ENCODE data around the gene TRAPPC1. TPM values are rescaled to one million over a fixed set of nuclear protein-coding genes. Genes with fewer than 3 reads are reported as not detected.

Gene TRAPPC1
- total and polyA plus RNA-seq, 2 of the 8 experiments (the other 6 are each of a cell fraction or from before 2014, with no cell fraction given): 114 to 170 TPM

DNA sequence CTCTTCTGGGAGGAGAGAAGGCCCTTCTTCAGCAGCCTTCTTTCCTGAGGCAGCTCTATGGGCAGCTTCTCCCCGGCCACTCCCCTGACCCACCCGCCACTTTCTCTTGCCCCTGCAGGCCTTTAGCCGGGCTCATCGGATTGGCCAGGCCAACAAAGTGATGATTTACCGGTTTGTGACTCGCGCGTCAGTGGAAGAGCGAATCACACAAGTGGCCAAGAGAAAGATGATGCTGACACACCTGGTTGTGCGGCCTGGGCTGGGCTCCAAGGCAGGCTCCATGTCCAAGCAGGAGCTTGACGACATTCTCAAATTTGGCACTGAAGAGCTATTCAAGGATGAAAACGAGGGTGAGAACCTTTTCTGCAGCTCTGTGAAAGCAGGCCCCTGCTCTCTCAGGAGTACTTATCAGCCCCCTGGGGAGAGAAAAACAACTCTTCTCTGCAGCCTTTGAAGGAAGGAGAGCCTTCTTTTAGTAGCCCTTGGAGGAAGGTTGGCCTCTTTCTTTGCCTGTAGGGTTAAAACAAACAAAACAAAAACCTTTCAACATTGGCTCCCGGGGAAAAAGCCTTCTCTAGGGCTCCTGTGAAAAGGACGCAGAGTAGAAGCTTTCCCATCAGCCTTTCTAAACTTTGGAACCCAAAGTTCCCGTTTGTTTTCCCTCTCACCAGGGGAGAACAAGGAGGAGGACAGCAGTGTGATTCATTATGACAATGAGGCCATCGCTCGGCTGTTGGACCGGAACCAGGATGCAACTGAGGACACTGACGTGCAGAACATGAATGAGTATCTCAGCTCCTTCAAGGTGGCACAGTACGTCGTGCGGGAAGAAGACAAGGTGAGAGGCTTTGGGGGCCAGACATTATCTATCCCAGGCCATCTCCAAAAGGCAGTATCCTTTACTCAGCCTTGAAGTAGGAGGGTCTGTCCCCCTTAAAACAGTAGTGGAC is 28.3 kb downstream of the TRAPPC1 start (continued):
- TF ChIP-seq GTF2F1 (IDR thresholded peaks at IDR 0.05; ENCODE audit: borderline replicate concordance, low read depth, low read length) (no peak), HDAC6 (IDR thresholded peaks at IDR 0.05; ENCODE audit: low read depth, low read length) (no peak), RXRA (IDR thresholded peaks at IDR 0.05; ENCODE audit: insufficient read depth, low read depth, low read length) (no peak), NRF1 (IDR thresholded peaks at IDR 0.05; ENCODE audit: low read depth, low read length) (no peak), ZNF274 (IDR thresholded peaks at IDR 0.05; ENCODE audit: borderline replicate concordance, extremely low read depth, low read length) (no peak)
- TF ChIP-seq, protein P1, sequence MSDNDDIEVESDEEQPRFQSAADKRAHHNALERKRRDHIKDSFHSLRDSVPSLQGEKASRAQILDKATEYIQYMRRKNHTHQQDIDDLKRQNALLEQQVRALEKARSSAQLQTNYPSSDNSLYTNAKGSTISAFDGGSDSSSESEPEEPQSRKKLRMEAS (IDR thresholded peaks at IDR 0.05): no peak
- TF ChIP-seq, protein P2, sequence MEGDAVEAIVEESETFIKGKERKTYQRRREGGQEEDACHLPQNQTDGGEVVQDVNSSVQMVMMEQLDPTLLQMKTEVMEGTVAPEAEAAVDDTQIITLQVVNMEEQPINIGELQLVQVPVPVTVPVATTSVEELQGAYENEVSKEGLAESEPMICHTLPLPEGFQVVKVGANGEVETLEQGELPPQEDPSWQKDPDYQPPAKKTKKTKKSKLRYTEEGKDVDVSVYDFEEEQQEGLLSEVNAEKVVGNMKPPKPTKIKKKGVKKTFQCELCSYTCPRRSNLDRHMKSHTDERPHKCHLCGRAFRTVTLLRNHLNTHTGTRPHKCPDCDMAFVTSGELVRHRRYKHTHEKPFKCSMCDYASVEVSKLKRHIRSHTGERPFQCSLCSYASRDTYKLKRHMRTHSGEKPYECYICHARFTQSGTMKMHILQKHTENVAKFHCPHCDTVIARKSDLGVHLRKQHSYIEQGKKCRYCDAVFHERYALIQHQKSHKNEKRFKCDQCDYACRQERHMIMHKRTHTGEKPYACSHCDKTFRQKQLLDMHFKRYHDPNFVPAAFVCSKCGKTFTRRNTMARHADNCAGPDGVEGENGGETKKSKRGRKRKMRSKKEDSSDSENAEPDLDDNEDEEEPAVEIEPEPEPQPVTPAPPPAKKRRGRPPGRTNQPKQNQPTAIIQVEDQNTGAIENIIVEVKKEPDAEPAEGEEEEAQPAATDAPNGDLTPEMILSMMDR (IDR thresholded peaks at IDR 0.05; ENCODE audit: control extremely low read depth in 1 of 3, insufficient read depth in 1 of 3, low read depth in 1 of 3, low read length in 3 of 3): no peak
